ENCODE results near the gene CBLN4. TPM values are rescaled to one million over a fixed set of nuclear protein-coding genes. Genes with fewer than 3 reads are reported as not detected.

CBLN4 gene
- polyA plus RNA-seq, 1 donor from 2014 or later = 0.14 TPM

DNA sequence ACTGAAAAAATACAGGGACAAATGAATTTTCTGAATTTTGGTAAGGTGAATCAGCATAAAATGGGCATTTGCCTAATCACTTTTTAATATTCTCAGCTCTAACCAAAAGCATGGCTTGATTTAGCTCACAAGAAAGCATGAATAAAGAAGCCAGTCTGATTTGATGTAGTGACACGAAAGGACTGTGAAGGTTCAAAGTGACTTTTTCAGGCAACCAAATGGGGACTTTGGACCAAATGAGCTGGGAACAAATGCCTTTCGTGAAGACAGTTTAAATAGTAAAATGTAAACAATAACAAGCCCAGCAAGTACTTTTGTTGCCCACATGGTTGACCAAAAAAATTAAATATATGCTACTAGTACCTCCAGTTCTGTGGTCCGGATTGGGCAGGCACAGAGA, 12.9 kb upstream of the CBLN4 start:
- H3K9me3 ChIP-seq (ENCODE audit: low read length) = no peaks in the 10 kb centered on the region
- no peaks in the 10 kb centered on the region for H3K9me2 ChIP-seq (ENCODE audit: insufficient read depth, low read length)

DNA sequence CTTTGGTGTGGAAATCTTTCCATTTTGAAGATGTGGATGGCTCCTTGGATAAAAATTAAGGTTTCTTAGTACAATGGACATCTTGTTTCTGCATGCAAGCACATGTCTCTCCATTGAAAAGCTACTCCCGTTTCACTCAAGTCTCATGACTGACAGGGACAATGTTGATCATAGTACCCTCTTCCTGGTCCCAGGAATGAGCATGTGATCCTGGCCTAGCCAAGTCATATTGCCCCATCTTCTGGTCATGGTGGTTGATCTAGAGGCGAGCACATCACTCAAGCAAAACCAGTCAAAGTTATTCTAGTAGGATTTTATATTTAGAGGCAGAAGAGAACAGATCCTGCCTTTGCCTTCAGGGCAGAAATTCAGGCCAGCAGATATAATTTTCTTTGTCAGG, 12.2 kb upstream of the CBLN4 start:
- Histone ChIP-seq H2AFZ (ENCODE audit: low read depth, low read length) (no peak overlapping the region), H3K9me2 (ENCODE audit: insufficient read depth, low read length) (no peaks in the 10 kb centered on the region), H3K9ac (ENCODE audit: low read length) (no peak overlapping the region), H3K4me2 (ENCODE audit: low read length) (no peak overlapping the region), H3K79me2 (replicated peaks; ENCODE audit: insufficient read depth, low read length) (no peaks in the 10 kb centered on the region), H3F3A (ENCODE audit: insufficient read depth, low read length, poor library complexity, severe bottlenecking) (no peaks in the 10 kb centered on the region), H3K9me3 (ENCODE audit: low read length) (no peaks in the 10 kb centered on the region), H3K27ac (ENCODE audit: low read length) (no peak overlapping the region), H3K4me3 (ENCODE audit: low read length) (no peak overlapping the region), H3K36me3 (ENCODE audit: insufficient read depth, low read length) (no peaks in the 10 kb centered on the region), H4K20me1 (ENCODE audit: insufficient read depth) (no peaks in the 10 kb centered on the region), H3K27me3 (ENCODE audit: insufficient read depth, low read depth, low read length) (no peaks in the 10 kb centered on the region)
- TF ChIP-seq RAD21 (conservative IDR thresholded peaks at IDR 0.05) (no peak), EP300 (conservative IDR thresholded peaks at IDR 0.05; ENCODE audit: poor library complexity, severe bottlenecking) (no peak), POLR2AphosphoS5 (IDR thresholded peaks at IDR 0.05) (no peak), MXI1 (conservative IDR thresholded peaks at IDR 0.05; ENCODE audit: poor library complexity, severe bottlenecking) (no peak), EZH2 (IDR thresholded peaks at IDR 0.05; ENCODE audit: borderline replicate concordance, insufficient read depth, low read length, poor library complexity, severe bottlenecking) (no peak), TAF1 (IDR thresholded peaks at IDR 0.05; ENCODE audit: low read depth) (no peak), SMC3 (conservative IDR thresholded peaks at IDR 0.05; ENCODE audit: poor library complexity) (no peak)
- TF ChIP-seq, protein P1, sequence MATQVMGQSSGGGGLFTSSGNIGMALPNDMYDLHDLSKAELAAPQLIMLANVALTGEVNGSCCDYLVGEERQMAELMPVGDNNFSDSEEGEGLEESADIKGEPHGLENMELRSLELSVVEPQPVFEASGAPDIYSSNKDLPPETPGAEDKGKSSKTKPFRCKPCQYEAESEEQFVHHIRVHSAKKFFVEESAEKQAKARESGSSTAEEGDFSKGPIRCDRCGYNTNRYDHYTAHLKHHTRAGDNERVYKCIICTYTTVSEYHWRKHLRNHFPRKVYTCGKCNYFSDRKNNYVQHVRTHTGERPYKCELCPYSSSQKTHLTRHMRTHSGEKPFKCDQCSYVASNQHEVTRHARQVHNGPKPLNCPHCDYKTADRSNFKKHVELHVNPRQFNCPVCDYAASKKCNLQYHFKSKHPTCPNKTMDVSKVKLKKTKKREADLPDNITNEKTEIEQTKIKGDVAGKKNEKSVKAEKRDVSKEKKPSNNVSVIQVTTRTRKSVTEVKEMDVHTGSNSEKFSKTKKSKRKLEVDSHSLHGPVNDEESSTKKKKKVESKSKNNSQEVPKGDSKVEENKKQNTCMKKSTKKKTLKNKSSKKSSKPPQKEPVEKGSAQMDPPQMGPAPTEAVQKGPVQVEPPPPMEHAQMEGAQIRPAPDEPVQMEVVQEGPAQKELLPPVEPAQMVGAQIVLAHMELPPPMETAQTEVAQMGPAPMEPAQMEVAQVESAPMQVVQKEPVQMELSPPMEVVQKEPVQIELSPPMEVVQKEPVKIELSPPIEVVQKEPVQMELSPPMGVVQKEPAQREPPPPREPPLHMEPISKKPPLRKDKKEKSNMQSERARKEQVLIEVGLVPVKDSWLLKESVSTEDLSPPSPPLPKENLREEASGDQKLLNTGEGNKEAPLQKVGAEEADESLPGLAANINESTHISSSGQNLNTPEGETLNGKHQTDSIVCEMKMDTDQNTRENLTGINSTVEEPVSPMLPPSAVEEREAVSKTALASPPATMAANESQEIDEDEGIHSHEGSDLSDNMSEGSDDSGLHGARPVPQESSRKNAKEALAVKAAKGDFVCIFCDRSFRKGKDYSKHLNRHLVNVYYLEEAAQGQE (IDR thresholded peaks at IDR 0.05; ENCODE audit: borderline replicate concordance) = no peak
- TF ChIP-seq, protein P2, sequence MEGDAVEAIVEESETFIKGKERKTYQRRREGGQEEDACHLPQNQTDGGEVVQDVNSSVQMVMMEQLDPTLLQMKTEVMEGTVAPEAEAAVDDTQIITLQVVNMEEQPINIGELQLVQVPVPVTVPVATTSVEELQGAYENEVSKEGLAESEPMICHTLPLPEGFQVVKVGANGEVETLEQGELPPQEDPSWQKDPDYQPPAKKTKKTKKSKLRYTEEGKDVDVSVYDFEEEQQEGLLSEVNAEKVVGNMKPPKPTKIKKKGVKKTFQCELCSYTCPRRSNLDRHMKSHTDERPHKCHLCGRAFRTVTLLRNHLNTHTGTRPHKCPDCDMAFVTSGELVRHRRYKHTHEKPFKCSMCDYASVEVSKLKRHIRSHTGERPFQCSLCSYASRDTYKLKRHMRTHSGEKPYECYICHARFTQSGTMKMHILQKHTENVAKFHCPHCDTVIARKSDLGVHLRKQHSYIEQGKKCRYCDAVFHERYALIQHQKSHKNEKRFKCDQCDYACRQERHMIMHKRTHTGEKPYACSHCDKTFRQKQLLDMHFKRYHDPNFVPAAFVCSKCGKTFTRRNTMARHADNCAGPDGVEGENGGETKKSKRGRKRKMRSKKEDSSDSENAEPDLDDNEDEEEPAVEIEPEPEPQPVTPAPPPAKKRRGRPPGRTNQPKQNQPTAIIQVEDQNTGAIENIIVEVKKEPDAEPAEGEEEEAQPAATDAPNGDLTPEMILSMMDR (IDR thresholded peaks at IDR 0.05; ENCODE audit: poor library complexity, severe bottlenecking) = no peak

More for the DNA sequence above, 12.9 kb upstream of the CBLN4 start:
- no peak overlapping the region for H3K27ac ChIP-seq (ENCODE audit: low read length)
- H3K4me3 ChIP-seq (ENCODE audit: low read length) = no peak overlapping the region
- no peaks in the 10 kb centered on the region for H4K20me1 ChIP-seq (ENCODE audit: insufficient read depth)
- TF ChIP-seq SMC3 (conservative IDR thresholded peaks at IDR 0.05; ENCODE audit: poor library complexity) (no peak), MXI1 (conservative IDR thresholded peaks at IDR 0.05; ENCODE audit: poor library complexity, severe bottlenecking) (no peak), TAF1 (IDR thresholded peaks at IDR 0.05; ENCODE audit: low read depth) (no peak), EP300 (conservative IDR thresholded peaks at IDR 0.05; ENCODE audit: poor library complexity, severe bottlenecking) (no peak), RAD21 (conservative IDR thresholded peaks at IDR 0.05) (no peak)
- TF ChIP-seq, protein P2 (IDR thresholded peaks at IDR 0.05; ENCODE audit: poor library complexity, severe bottlenecking) = no peak
- H3K9ac ChIP-seq (ENCODE audit: low read length) = no peak overlapping the region
- H3K36me3 ChIP-seq (ENCODE audit: insufficient read depth, low read length) = no peaks in the 10 kb centered on the region
- H2AFZ ChIP-seq (ENCODE audit: low read depth, low read length) = no peak overlapping the region
- no peaks in the 10 kb centered on the region for H3K27me3 ChIP-seq (ENCODE audit: insufficient read depth, low read depth, low read length)
- no peak overlapping the region for H3K4me2 ChIP-seq (ENCODE audit: low read length)
- no peaks in the 10 kb centered on the region for H3F3A ChIP-seq (ENCODE audit: insufficient read depth, low read length, poor library complexity, severe bottlenecking)
- no peaks in the 10 kb centered on the region for H3K79me2 ChIP-seq (replicated peaks; ENCODE audit: insufficient read depth, low read length)

All from neural cell (in vitro differentiated cells).